OCI-LY3 (cell line): ENCODE measurements around the gene ADGRD1.

ENCODE experiments used
- H2AFZ ChIP-seq: fragments of 200-600, 300-600 bp; shearing (Covaris generic); 2 replicates; pipeline ENCODE4 v1.6.0; 2014; ENCODE audit warnings: antibody characterized with exemption, low read depth, low read length
- H3K27ac ChIP-seq: fragments of 200-600, 300-600 bp; sonication (generic); 2 replicates; pipeline ENCODE4 v1.5.1; 2014; ENCODE audit warnings: mild to moderate bottlenecking, low read length, moderate library complexity, mixed read lengths
- H3K27me3 ChIP-seq: fragments of 200-600, 300-600 bp; sonication (generic); 2 replicates; pipeline ENCODE4 v1.6.1; 2014; ENCODE audit warnings: low read depth, low read length, mixed read lengths
- H3K36me3 ChIP-seq: fragments of 200-600, 300-600 bp; sonication (generic); replicated peaks from 2 replicates; pipeline ENCODE3; 2014; ENCODE audit warnings: low read depth, low read length, mixed read lengths
- H3K4me1 ChIP-seq: fragments of 300-600, 200-600 bp; sonication (generic); 2 replicates; pipeline ENCODE4 v1.6.1; 2014; ENCODE audit warnings: low read length, mixed read lengths
- H3K4me2 ChIP-seq: fragments of 200-600, 300-600 bp; sonication (generic); 2 replicates; pipeline ENCODE4 v1.6.1; 2014; ENCODE audit warnings: low read length, mixed read lengths
- H3K4me3 ChIP-seq: fragments of 300-600, 200-600 bp; sonication (generic); 2 replicates; pipeline ENCODE4 v1.5.1; 2014; ENCODE audit warnings: antibody characterized with exemption, mild to moderate bottlenecking, low read length, moderate library complexity
- H3K79me2 ChIP-seq: fragments of 300-600, 200-600 bp; shearing (Covaris generic); 2 replicates; pipeline ENCODE4 v1.6.1; 2014; ENCODE audit warnings: mild to moderate bottlenecking, low read length, mixed read lengths
- H3K9ac ChIP-seq: fragments of 300-600, 200-600 bp; shearing (Covaris generic); 2 replicates; pipeline ENCODE4 v1.6.0; 2014; ENCODE audit warnings: mild to moderate bottlenecking, low read length, moderate library complexity
- H3K9me3 ChIP-seq: fragments of 200-600, 300-600 bp; shearing (Covaris generic); 2 replicates; pipeline ENCODE4 v1.6.1; 2014; ENCODE audit warnings: low read length, mixed read lengths; ENCODE audit not compliant: insufficient read depth
- H4K20me1 ChIP-seq: fragments of 200-600, 300-600 bp; sonication (generic); 2 replicates; pipeline ENCODE4 v1.6.1; 2016; ENCODE audit warnings: low read length, mixed read lengths; ENCODE audit not compliant: insufficient read depth
- EZH2phosphoT487 ChIP-seq: fragments of 200-600 bp; shearing (Covaris generic); IDR thresholded peaks from 2 replicates; pipeline ENCODE4 v1.6.1; 2018; ENCODE audit warnings: antibody characterized with exemption, mixed run types, low read depth
- TF ChIP-seq, protein P1 (sequence below): fragments of 200-600, 300-600 bp; sonication (generic); IDR thresholded peaks from 2 replicates; pipeline ENCODE4 v1.5.1; 2014; ENCODE audit warnings: antibody characterized with exemption, low read length, low read depth

The ADGRD1 gene

DNA sequence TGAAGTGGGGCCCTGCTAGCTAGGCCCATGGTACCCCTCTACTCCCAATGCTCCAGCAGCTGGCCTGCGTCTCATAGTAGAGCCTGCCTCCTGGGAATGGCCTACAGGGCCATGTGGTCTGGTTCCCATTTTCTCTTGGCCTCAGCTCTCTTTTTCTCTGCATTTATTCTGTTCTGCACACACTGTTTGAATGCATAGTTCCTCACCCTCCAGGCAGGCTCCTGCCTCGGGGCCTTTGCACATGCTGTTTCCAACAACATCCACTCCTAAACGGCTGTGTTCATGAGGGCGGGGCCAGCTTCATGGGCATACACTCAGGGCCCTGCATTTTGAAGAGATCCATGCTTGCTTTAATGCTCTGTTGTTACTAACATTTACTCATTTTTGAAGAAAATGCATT lies 204.0 kb downstream of the ADGRD1 start:
- Histone ChIP-seq H2AFZ (no peak overlapping the region), H3K27me3 (no peaks in the 10 kb centered on the region), H3K79me2 (no peaks in the 10 kb centered on the region), H3K4me1 (no peaks in the 10 kb centered on the region), H3K27ac (no peak overlapping the region), H3K4me3 (no peak overlapping the region), H3K4me2 (no peak overlapping the region), H3K9me3 (no peaks in the 10 kb centered on the region), H3K36me3 (no peaks in the 10 kb centered on the region), H4K20me1 (no peaks in the 10 kb centered on the region), H3K9ac (no peak overlapping the region)
- TF ChIP-seq, protein P1, sequence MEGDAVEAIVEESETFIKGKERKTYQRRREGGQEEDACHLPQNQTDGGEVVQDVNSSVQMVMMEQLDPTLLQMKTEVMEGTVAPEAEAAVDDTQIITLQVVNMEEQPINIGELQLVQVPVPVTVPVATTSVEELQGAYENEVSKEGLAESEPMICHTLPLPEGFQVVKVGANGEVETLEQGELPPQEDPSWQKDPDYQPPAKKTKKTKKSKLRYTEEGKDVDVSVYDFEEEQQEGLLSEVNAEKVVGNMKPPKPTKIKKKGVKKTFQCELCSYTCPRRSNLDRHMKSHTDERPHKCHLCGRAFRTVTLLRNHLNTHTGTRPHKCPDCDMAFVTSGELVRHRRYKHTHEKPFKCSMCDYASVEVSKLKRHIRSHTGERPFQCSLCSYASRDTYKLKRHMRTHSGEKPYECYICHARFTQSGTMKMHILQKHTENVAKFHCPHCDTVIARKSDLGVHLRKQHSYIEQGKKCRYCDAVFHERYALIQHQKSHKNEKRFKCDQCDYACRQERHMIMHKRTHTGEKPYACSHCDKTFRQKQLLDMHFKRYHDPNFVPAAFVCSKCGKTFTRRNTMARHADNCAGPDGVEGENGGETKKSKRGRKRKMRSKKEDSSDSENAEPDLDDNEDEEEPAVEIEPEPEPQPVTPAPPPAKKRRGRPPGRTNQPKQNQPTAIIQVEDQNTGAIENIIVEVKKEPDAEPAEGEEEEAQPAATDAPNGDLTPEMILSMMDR: no peak
- no peak for TF ChIP-seq EZH2phosphoT487

DNA sequence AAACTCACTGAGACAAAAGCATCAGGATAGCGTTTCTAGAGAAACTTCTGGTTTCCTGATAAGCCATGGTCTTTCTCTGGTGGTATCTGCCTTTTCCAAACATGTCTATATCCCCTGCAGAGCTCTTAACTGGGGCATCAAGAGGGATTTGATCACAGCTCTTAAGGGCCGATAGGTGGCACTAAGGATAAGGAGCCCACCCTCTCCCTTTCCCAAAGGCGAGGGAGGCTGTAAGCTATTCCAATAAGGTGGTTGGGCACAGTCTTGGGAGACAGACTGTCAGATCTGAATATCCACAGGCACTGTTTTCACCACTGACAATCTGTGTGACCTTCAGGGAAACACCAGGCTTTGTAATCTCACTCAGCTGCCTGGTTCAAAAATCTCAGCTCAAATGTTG lies 206.0 kb downstream of the ADGRD1 start:
- no peak overlapping the region for H2AFZ ChIP-seq
- H3K4me3 ChIP-seq: no peak overlapping the region
- no peak overlapping the region for H3K9ac ChIP-seq
- no peaks in the 10 kb centered on the region for H3K4me1 ChIP-seq
- H3K4me2 ChIP-seq: no peak overlapping the region
- no peaks in the 10 kb centered on the region for H4K20me1 ChIP-seq
- H3K36me3 ChIP-seq: no peaks in the 10 kb centered on the region
- no peaks in the 10 kb centered on the region for H3K9me3 ChIP-seq
- no peaks in the 10 kb centered on the region for H3K79me2 ChIP-seq
- TF ChIP-seq, protein P1: no peak
- TF ChIP-seq EZH2phosphoT487: no peak
- H3K27ac ChIP-seq: no peak overlapping the region
- no peaks in the 10 kb centered on the region for H3K27me3 ChIP-seq

DNA sequence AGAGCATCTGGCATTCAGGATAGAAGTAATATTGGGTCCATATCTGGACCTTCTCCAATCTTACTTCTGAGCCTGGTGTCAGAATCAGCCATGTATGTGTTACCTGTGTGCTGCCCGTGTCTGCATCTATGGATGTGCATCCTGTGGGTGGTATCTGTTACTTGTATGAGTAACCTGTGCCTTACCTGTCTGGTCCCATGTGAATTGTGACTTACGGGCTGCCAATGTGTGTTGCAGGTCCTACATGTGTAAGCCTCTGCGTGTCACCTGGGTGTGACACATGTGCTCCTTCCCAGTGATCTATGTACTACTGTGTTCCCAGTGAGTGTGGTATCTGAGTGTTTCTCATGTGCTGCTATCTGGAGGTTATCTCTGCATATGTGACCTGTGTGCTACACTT lies 208.4 kb downstream of the ADGRD1 start:
- Histone ChIP-seq H3K79me2 (no peaks in the 10 kb centered on the region), H3K27ac (no peak overlapping the region), H4K20me1 (no peaks in the 10 kb centered on the region), H3K36me3 (no peaks in the 10 kb centered on the region), H3K9me3 (no peaks in the 10 kb centered on the region), H3K9ac (no peak overlapping the region), H3K4me3 (no peak overlapping the region), H2AFZ (no peak overlapping the region), H3K4me1 (no peaks in the 10 kb centered on the region), H3K27me3 (no peaks in the 10 kb centered on the region), H3K4me2 (no peak overlapping the region)
- TF ChIP-seq, protein P1: no peak

DNA sequence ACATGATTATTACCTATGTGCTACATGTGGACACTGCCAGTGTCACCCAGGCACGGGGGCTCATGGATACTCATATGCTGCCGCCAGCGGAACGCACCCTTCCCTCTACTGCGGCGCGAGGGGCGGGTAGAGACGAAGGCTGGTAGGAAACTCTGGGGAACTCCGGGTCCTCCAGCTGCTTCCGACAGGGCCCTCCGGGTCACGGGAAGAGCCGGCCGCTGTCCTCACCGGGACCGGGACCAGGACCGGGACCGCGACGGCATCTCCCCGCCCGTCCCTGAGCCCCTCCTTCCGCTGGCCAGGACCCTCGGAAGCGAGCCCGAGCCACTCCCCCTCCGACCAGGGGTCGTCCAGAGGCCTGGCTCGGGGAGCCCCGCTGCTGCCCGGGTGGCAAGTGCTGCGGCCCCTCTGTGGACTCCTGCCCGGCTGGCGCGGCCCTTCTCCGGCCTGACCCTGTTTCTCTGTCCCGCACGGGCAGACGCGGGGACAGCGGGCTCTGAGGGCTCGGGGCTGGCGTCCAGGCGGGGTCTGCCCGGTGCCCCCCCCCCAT lies 209.6 kb downstream of the ADGRD1 start:
- no peaks in the 10 kb centered on the region for H3K36me3 ChIP-seq
- TF ChIP-seq EZH2phosphoT487: no peak
- TF ChIP-seq, protein P1: no peak
- H2AFZ ChIP-seq: no peak overlapping the region
- H3K27me3 ChIP-seq: no peaks in the 10 kb centered on the region
- no peaks in the 10 kb centered on the region for H3K9me3 ChIP-seq
- H4K20me1 ChIP-seq: no peaks in the 10 kb centered on the region
- H3K27ac ChIP-seq: no peak overlapping the region
- H3K9ac ChIP-seq: no peak overlapping the region
- H3K4me1 ChIP-seq: no peaks in the 10 kb centered on the region
- no peaks in the 10 kb centered on the region for H3K79me2 ChIP-seq
- H3K4me2 ChIP-seq: no peak overlapping the region
- no peak overlapping the region for H3K4me3 ChIP-seq
